GM10847 (cell line): Measurements from ENCODE around the gene NRG3.

Experiments
- POLR2A ChIP-seq: IDR thresholded peaks from 2 replicates; pipeline ENCODE4 v1.6.1; 2011; ENCODE audit not compliant: insufficient read length; ENCODE audit errors: extremely low read depth

The NRG3 gene

GRCh38 chr10:82721831-82722230, 846.8 kb downstream of the NRG3 start:
- no peak for TF ChIP-seq POLR2A

GRCh38 chr10:82722273-82722672, 847.3 kb downstream of the NRG3 start:
- TF ChIP-seq POLR2A = no peak

- TF ChIP-seq POLR2A = no peak
Measured at GRCh38 chr10:82736305-82736704, 861.3 kb downstream of the NRG3 start.

GRCh38 chr10:82737549-82737948, 862.6 kb downstream of the NRG3 start:
- no peak for TF ChIP-seq POLR2A

- TF ChIP-seq POLR2A = no peak
Measured at GRCh38 chr10:82738592-82738991, 863.6 kb downstream of the NRG3 start.

GRCh38 chr10:82742478-82742877, 867.5 kb downstream of the NRG3 start:
- no peak for TF ChIP-seq POLR2A

- no peak for TF ChIP-seq POLR2A
Measured at GRCh38 chr10:82742898-82743297, 867.9 kb downstream of the NRG3 start.

- TF ChIP-seq POLR2A = no peak
Measured at GRCh38 chr10:82750538-82750937, 875.5 kb downstream of the NRG3 start.

GRCh38 chr10:82757397-82757796, 882.4 kb downstream of the NRG3 start:
- no peak for TF ChIP-seq POLR2A

GRCh38 chr10:82757901-82758300, 882.9 kb downstream of the NRG3 start:
- TF ChIP-seq POLR2A = no peak

- TF ChIP-seq POLR2A = no peak
Measured at GRCh38 chr10:82759050-82759449, 884.1 kb downstream of the NRG3 start.

GRCh38 chr10:82762641-82763040, 887.6 kb downstream of the NRG3 start:
- no peak for TF ChIP-seq POLR2A

GRCh38 chr10:82768040-82768439, 893.0 kb downstream of the NRG3 start:
- TF ChIP-seq POLR2A = no peak

GRCh38 chr10:82778908-82779307, 903.9 kb downstream of the NRG3 start:
- TF ChIP-seq POLR2A = no peak

- no peak for TF ChIP-seq POLR2A
Measured at GRCh38 chr10:82796510-82796909, 921.5 kb downstream of the NRG3 start.

GRCh38 chr10:82801289-82801688, 926.3 kb downstream of the NRG3 start:
- no peak for TF ChIP-seq POLR2A

- TF ChIP-seq POLR2A = no peak
Measured at GRCh38 chr10:82811621-82812020, 936.6 kb downstream of the NRG3 start.

- no peak for TF ChIP-seq POLR2A
Measured at GRCh38 chr10:82813856-82814255, 938.9 kb downstream of the NRG3 start.
